Sigmoid colon (tissue), 7 donors: ENCODE measurements around the gene SLC18B1. TPM values are rescaled to one million over a fixed set of nuclear protein-coding genes. Genes with fewer than 3 reads are reported as not detected.

Experiments used
- DNase-seq: peaks from one replicate; pipeline ENCODE4 v3.0.0-alpha.2; 2019
- H3K27ac ChIP-seq, 4 donors: fragments of 200-600 bp; sonication (generic); one replicate each; pipeline ENCODE4 v1.5.1; 2016 to 2019; ENCODE audit warnings: mild to moderate bottlenecking in 1 of 4
- H3K27me3 ChIP-seq, 3 donors: fragments of 200-600 bp; sonication (generic); one replicate each; pipeline ENCODE4 v1.5.1; 2019; ENCODE audit warnings: mild to moderate bottlenecking in 1 of 3
- H3K36me3 ChIP-seq, 4 donors: fragments of 200-600 bp; sonication (generic); one replicate each; pipeline ENCODE4 v1.5.1; 2016 to 2019
- H3K4me1 ChIP-seq, 4 donors: fragments of 200-600 bp; sonication (generic); one replicate each; pipeline ENCODE4 v1.5.1; 2017 to 2019
- H3K4me3 ChIP-seq, 4 donors: fragments of 200-600 bp; sonication (generic); one replicate each; pipeline ENCODE4 v1.5.1; 2017 to 2019; ENCODE audit warnings: mild to moderate bottlenecking in 2 of 4, moderate library complexity in 1 of 4
- H3K9me3 ChIP-seq, 4 donors: fragments of 200-600 bp in 3 of 4; sonication (generic) in 3 of 4; one replicate each; pipeline versions ENCODE4 v1.5.1 to v1.6.1; 2013 to 2019
- EP300 ChIP-seq, 4 donors: sonication (generic); formaldehyde crosslinking; IDR thresholded peaks; one replicate each; pipeline ENCODE4 v1.6.1; 2017; ENCODE audit warnings: antibody characterized with exemption in 4 of 4
- POLR2A ChIP-seq, 2 donors: fragments of 450-650 bp; IDR thresholded peaks; one replicate each; pipeline ENCODE4 v1.6.1; 2016; ENCODE audit warnings: antibody characterized with exemption in 2 of 2, mild to moderate bottlenecking in 2 of 2, moderate library complexity in 2 of 2
- POLR2AphosphoS5 ChIP-seq, 4 donors: sonication (generic); formaldehyde crosslinking; IDR thresholded peaks; one replicate each; pipeline ENCODE4 v1.6.1; 2017; ENCODE audit warnings: antibody characterized with exemption in 4 of 4
- WGBS, 2 donors: extraction: QIAGEN DNeasy Blood & Tissue Kit; methylation state at CpG; one replicate each; pipeline ENCODE4 v1.1.7; 2013; 5-methylcytosine and 5-hydroxymethylcytosine counted together
- intact Hi-C: fragments of 100-400 bp; cut with DNase I; formaldehyde crosslinking; loops from one replicate; pipeline ENCODE4 v1.15.1; 2023
- polyA plus RNA-seq, 3 donors: library from polyadenylated mRNA; stranded (reverse); fragments of 200-250 nt; gene quantifications; one replicate each; pipeline ENCODE4 v1.2.3, GENCODE V29; 2013
- total RNA-seq, 4 donors: library from RNA; depleted of rRNA; stranded (reverse); fragments of >200 nt; gene quantifications; one replicate each; pipeline ENCODE4 v1.1.0, GENCODE V29; 2016
- TF ChIP-seq, protein P1 (sequence below), 4 experiments: fragments of 450-650 bp in 3 of 4; fragments of 200-600 bp in 1 of 4; IDR thresholded peaks; one replicate each; pipeline ENCODE4 v1.5.1; 2016 to 2019; ENCODE audit warnings: antibody characterized with exemption in 4 of 4, mild to moderate bottlenecking in 3 of 4, moderate library complexity in 2 of 4
- donor health status: healthy with polysubstance abuse.
- donor health status: Bipolar disorder and iron deficiency.
- donor health status: healthy.

The SLC18B1 gene
- total and polyA plus RNA-seq, 7 donors = 3.0 to 9.1 (median 7.8) TPM

DNA sequence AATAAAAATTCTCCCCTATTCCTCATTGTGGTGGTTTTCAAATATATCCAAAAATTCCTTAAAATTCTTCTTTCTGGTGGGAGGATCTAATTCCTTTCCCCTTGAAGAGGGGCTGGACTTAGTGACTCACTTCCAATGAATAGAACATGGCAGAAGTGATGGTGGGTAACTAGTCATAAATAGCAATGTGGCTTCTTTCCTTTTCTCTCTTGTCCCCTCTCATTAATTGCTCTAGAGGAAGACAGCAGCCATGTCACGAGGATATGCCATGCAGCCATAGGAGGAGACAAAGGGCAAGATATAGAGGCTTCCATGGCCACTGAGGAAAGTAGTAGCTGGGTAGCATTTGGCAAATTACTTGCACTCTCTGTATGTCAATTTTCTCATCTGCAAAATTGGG, 46.6 kb downstream of the SLC18B1 start:
- WGBS, 2 donors = 79 to 90% methylated on average over 1 of the region's 1 CpG
- no peaks in the 10 kb centered on the region for H3K9me3 ChIP-seq
- intact Hi-C loops = no loop called here
- TF ChIP-seq, protein P1, sequence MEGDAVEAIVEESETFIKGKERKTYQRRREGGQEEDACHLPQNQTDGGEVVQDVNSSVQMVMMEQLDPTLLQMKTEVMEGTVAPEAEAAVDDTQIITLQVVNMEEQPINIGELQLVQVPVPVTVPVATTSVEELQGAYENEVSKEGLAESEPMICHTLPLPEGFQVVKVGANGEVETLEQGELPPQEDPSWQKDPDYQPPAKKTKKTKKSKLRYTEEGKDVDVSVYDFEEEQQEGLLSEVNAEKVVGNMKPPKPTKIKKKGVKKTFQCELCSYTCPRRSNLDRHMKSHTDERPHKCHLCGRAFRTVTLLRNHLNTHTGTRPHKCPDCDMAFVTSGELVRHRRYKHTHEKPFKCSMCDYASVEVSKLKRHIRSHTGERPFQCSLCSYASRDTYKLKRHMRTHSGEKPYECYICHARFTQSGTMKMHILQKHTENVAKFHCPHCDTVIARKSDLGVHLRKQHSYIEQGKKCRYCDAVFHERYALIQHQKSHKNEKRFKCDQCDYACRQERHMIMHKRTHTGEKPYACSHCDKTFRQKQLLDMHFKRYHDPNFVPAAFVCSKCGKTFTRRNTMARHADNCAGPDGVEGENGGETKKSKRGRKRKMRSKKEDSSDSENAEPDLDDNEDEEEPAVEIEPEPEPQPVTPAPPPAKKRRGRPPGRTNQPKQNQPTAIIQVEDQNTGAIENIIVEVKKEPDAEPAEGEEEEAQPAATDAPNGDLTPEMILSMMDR (IDR thresholded peaks at IDR 0.05) = no peak
- TF ChIP-seq EP300 (IDR thresholded peaks at IDR 0.05) = no peak
- no peak for TF ChIP-seq POLR2A (IDR thresholded peaks at IDR 0.05)
- TF ChIP-seq POLR2AphosphoS5 (IDR thresholded peaks at IDR 0.05) = no peak
- H3K4me3 ChIP-seq = no peak overlapping the region
- H3K36me3 ChIP-seq = no peaks in the 10 kb centered on the region
- H3K27me3 ChIP-seq = no peaks in the 10 kb centered on the region
- no peak for DNase-seq
- H3K4me1 ChIP-seq = no peaks in the 10 kb centered on the region
- no peak overlapping the region for H3K27ac ChIP-seq

DNA sequence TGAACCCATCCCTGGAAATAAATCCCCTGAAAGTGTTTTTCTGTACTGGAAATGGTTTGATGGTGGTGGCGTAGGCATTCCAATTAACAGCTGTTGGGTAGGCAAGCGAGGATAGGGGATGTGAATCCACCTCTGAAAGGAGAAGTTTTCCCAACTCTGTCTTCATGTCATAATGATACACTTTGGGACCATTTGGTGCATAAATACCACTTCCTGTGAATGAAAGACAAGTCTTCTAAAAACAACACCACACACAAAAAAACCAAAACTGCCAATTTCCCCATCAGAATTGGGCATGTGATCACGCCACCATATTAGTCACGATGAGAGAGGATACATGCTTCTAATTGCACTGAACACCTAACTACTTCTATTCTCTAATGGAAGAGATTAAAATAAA, 47.1 kb downstream of the SLC18B1 start:
- intact Hi-C loops = no loop called here
- H3K36me3 ChIP-seq = no peaks in the 10 kb centered on the region
- H3K27me3 ChIP-seq = no peaks in the 10 kb centered on the region
- no peak overlapping the region for H3K27ac ChIP-seq
- TF ChIP-seq EP300 (IDR thresholded peaks at IDR 0.05) (no peak), POLR2AphosphoS5 (IDR thresholded peaks at IDR 0.05) (no peak), POLR2A (IDR thresholded peaks at IDR 0.05) (no peak)
- TF ChIP-seq, protein P1 (IDR thresholded peaks at IDR 0.05) = no peak
- no peak overlapping the region for H3K4me3 ChIP-seq
- H3K9me3 ChIP-seq = no peaks in the 10 kb centered on the region
- H3K4me1 ChIP-seq = no peaks in the 10 kb centered on the region
- 84 to 88% methylated on average over 4 of the region's 4 CpGs for WGBS, 2 donors
- DNase-seq = no peak

DNA sequence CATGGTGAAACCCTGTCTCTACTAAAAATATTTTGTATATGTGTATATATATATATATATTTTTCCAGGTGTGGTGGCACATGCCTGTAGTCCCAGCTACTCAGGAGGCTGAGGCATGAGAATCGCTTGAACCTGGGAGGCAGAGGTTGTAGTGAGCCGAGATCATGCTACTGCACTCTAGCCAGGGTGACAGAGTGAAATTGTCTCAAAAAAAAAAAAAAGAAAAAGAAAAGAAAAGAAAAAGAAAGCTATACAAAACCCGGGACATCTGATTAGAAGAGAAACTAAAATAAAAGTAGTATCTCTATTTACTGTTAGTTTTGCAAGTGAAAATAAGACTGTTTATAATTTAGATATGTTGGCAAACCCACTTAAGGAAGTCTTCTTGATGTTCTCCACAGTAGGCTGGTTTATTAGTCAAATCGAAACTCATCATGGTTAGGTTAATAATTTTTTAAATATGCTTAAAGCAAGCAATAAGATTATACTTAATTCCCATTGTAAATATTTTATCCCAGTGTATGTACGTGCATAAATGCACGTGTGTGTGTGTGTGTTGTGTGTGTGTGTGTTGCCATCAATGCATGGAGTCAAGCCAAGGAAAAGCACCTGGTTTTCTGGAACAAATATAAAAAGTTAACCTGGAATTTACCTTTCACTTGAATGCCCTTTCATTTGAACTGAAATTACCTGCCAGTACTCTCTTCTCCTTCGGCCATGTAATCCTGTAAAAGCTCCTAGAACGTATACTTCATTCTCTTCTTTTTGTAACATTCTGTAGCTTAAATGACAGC, 47.8 kb downstream of the SLC18B1 start:
- Histone ChIP-seq H3K4me3 (no peak overlapping the region), H3K27me3 (no peaks in the 10 kb centered on the region), H3K27ac (no peak overlapping the region), H3K4me1 (no peaks in the 10 kb centered on the region), H3K36me3 (no peaks in the 10 kb centered on the region), H3K9me3 (no peaks in the 10 kb centered on the region)
- intact Hi-C loops = no loop called here
- no peak for DNase-seq
- no peak for TF ChIP-seq POLR2AphosphoS5 (IDR thresholded peaks at IDR 0.05)
- TF ChIP-seq POLR2A (IDR thresholded peaks at IDR 0.05) = no peak
- no peak for TF ChIP-seq EP300 (IDR thresholded peaks at IDR 0.05)
- WGBS, 2 donors = 41 to 68% methylated on average over 8 of the region's 8 CpGs

DNA sequence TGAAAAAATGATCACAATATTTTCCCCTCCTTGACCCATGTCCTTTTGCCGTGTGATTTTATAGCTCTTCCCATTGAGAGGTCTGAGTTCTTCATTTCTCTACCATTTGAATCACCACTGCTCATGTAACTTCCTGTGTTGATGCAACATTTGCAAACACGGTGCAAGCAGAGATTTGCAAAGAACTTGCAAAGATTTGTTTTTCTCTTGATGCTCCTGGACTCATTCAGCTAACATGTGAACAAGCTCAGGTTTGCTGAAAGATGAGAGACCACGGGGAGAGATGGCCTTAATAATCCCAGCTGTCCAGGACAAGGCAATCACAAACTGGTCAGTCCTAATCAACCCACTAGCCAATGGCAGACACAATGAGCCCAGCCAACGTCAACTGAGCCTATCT, 49.3 kb downstream of the SLC18B1 start:
- H3K9me3 ChIP-seq = no peaks in the 10 kb centered on the region
- peak overlapping the region in 2 of 4 donors; percentile 6 to 18 for H3K27ac ChIP-seq
- intact Hi-C loops = no loop called here
- H3K4me1 ChIP-seq = no peaks in the 10 kb centered on the region
- H3K27me3 ChIP-seq = no peaks in the 10 kb centered on the region
- no peak overlapping the region for H3K4me3 ChIP-seq
- H3K36me3 ChIP-seq = no peaks in the 10 kb centered on the region
- no peak for DNase-seq
- 54 to 67% methylated on average over 4 of the region's 4 CpGs for WGBS, 2 donors
- TF ChIP-seq EP300 (IDR thresholded peaks at IDR 0.05) = no peak
- TF ChIP-seq POLR2AphosphoS5 (IDR thresholded peaks at IDR 0.05) = peak in 1 of 4 donors; percentile 23

DNA sequence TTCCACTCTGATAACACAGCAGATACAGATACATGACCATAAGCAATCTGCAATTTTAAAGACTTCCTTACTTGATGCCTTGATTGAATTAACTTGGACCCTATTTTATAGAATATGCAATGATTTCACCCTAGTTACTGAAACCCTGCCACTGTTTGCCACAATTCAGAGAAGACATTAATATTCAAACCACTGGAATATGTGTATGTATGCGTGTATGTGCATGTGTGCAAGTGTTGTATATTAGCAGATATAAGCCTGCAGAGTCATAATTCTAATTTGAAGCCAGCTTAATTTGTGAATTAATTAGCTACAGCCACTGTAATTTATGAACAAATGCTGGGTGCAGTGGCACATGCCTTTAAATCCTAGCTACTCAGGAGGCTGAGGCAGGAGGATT, 50.0 kb downstream of the SLC18B1 start:
- no peak overlapping the region for H3K27ac ChIP-seq
- no peaks in the 10 kb centered on the region for H3K4me1 ChIP-seq
- TF ChIP-seq, protein P1 (IDR thresholded peaks at IDR 0.05) = no peak
- TF ChIP-seq POLR2AphosphoS5 (IDR thresholded peaks at IDR 0.05) (no peak), POLR2A (IDR thresholded peaks at IDR 0.05) (no peak), EP300 (IDR thresholded peaks at IDR 0.05) (no peak)
- no peaks in the 10 kb centered on the region for H3K9me3 ChIP-seq
- no peaks in the 10 kb centered on the region for H3K36me3 ChIP-seq
- no peak overlapping the region for H3K4me3 ChIP-seq
- no peaks in the 10 kb centered on the region for H3K27me3 ChIP-seq
- intact Hi-C loops = no loop called here
- no peak for DNase-seq
- 96 to 100% methylated on average over 1 of the region's 1 CpG for WGBS, 2 donors
